MM.1S (cell line): ENCODE data around the gene SYNPO2.

Experiments
- CTCF ChIP-seq: fragments of 300-600 bp; sonication (generic); IDR thresholded peaks from 2 replicates; pipeline ENCODE4 v1.5.1; 2016; ENCODE audit warnings: antibody characterized with exemption, low read length, mixed read lengths
- EZH2 ChIP-seq: fragments of 300-600 bp; sonication (generic); optimal IDR thresholded peaks from 2 replicates; pipeline ENCODE3; 2017; ENCODE audit warnings: low read depth, mild to moderate bottlenecking, antibody characterized with exemption, low read length, mixed read lengths

- no peak for TF ChIP-seq CTCF
- TF ChIP-seq EZH2 = no peak
Observed at GRCh38 chr4:118989098-118990080, 100.7 kb downstream of the SYNPO2 start.
